Subcutaneous adipose tissue (tissue), 4 donors: ENCODE data around the gene CCDC92B. TPM values are rescaled to one million over a fixed set of nuclear protein-coding genes. Genes with fewer than 3 reads are reported as not detected.

Source experiments
- total RNA-seq, 4 donors: library from RNA; depleted of rRNA; stranded (reverse); fragments of >200 nt; gene quantifications; one replicate each; pipeline ENCODE4 v1.1.0, GENCODE V29; 2016
- TF ChIP-seq, protein P1 (sequence below): fragments of 450-650 bp; IDR thresholded peaks from one replicate; pipeline ENCODE4 v1.5.1; 2016; ENCODE audit warnings: low read depth, mild to moderate bottlenecking, control low read depth, antibody characterized with exemption, moderate library complexity

Gene CCDC92B
- total RNA-seq, 4 donors from 2014 or later: not detected

DNA sequence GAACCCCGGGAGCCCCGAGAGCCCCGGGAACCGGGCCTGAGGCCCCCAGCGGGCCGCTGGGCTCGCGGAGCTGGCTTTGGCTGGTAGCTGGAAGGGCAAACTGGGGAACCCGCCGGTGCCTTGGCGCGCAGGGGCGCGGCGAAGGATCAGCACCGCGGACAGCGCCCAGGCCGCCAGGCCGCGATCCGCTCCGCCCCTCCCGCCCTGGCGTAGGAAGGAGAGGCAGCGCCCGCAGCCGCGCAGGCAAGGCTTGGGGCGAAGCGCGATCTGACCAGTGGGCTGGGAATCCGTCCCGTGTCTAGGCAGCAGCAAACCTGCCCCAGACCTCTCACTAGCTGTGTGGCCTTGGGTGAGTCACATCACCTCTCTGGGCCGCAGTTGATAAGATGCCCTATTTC lies 331 bp upstream of the CCDC92B start:
- TF ChIP-seq, protein P1, sequence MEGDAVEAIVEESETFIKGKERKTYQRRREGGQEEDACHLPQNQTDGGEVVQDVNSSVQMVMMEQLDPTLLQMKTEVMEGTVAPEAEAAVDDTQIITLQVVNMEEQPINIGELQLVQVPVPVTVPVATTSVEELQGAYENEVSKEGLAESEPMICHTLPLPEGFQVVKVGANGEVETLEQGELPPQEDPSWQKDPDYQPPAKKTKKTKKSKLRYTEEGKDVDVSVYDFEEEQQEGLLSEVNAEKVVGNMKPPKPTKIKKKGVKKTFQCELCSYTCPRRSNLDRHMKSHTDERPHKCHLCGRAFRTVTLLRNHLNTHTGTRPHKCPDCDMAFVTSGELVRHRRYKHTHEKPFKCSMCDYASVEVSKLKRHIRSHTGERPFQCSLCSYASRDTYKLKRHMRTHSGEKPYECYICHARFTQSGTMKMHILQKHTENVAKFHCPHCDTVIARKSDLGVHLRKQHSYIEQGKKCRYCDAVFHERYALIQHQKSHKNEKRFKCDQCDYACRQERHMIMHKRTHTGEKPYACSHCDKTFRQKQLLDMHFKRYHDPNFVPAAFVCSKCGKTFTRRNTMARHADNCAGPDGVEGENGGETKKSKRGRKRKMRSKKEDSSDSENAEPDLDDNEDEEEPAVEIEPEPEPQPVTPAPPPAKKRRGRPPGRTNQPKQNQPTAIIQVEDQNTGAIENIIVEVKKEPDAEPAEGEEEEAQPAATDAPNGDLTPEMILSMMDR: no peak

DNA sequence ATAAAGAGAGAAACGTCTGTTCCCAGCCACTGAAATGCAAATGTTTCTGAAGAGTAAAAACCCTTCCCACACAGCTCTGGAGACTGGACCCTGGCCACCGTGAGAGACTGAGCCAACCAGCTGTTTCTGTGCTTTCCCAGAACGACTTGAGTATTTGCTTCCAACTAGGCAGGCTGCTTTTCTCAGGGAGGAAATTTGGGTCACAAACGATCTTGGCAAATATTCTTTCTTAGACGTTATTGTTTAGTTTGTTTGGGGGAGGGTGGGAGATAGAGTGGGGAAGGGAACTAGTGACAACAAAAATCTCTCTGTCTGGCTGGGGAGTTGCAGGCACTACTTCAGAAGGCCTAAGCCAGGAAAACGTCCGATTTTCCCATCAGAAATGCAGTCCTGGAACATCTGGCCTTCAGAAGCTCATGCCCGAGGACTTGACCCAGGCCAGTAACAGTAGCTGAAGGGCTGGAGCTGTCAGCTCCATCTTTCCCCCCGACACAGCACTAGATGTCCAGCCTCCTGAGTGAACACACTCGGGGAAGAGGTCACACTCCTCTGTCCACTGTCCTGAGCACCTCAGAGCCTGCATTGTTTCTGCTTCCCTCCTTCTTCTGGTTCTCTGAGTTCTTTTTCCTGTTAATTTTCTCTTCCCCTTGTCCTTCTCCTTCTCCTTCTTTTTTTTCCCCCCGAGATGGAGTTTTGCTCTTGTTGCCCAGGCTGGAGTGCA lies 4.0 kb downstream of the CCDC92B start:
- TF ChIP-seq, protein P1: no peak

DNA sequence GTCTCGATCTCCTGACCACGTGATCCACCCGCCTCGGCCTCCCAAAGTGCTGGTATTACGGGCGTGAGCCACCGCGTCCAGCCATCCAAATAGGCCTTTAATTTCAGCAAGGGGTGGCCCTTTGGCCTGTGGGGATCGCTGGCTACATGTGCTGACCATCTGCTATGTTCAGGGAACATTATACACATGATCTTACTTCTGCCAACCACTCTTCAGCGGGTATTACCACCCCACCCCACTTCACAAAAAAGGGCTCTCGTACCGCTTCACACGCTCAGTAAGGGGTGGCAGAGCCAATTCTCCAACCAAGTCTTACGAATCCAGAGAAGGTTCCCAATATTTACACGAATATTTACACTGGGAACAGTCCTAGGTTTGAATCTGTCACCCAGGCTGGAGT lies 11.8 kb downstream of the CCDC92B start:
- TF ChIP-seq, protein P1: no peak

DNA sequence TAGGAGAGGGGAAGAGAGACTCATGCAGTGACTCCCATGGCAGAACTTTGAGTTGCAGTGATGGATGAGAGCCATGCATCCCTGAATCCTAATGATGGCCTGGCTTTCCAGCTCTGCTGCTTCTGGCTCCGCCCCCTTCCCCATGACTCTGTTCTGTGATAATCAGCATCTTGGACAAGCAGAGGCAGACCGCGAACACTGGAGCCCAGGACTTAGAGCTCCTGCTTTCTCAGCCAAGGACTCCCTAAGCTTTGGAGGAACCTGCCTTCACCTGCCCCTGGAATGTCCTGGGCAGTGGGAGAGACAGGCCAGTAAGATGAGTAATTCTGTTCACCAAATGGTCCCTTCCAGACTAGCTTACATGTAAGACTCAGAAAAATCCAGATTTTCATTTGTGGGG lies 12.5 kb downstream of the CCDC92B start:
- TF ChIP-seq, protein P1: no peak

DNA sequence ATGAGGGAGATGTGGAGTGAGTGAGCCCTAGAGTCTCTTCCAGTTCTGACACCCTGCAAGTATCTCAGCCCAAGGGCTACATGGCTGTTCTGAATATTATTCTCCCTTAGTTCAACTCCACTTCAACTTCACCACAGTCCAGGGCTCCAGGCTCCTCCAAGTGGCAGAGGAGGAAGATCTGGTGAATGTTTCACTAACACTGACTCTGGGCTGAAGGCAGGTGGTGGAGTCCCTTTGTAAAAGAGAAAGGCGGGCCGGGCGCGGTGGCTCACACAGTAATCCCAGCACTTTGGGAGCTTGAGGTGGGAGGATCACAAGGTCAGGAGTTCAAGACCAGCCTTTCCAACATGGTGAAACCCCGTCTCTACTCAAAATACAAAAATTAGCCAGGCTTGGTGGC lies 13.6 kb downstream of the CCDC92B start:
- TF ChIP-seq, protein P1: no peak

DNA sequence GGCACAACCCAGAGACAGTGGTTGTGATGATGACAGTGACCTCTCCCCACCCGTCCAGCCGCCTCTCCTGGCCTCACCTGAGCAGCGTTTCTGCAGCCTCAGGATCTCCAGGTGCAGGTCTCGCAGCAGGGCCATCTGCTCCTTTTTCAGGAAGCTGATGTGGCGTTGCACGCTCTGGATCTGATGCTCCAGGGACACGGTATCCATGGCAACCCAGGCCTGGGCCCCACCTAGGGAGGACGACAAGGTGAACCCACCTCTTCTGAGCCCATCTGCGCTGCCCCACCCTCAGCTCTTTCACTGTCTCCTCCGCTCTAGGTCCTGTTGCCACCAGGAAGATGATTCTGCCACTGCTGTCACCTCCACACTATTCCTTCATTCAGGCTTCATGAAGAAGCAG lies 14.5 kb downstream of the CCDC92B start:
- TF ChIP-seq, protein P1: no peak

DNA sequence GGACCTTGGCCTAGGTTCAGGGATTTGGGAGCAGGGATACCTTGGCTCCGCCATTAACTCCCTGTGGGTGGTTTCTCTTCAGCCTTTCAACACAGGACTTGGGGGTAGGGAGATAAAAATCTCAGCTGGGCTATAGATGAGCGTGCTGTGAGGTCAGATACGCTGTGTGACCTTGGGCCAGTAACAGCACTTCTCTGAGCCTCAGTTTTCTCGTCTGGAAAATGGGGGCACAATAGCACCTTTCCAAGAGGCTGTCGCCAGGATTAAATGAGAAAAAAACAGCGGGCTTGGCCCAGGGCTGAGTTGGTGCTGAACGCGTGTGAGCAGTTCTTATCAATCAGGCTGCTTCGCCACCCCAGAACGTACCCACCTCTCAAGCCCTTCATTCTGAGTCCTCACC lies 17.6 kb downstream of the CCDC92B start:
- TF ChIP-seq, protein P1: no peak
